Neural cell (in vitro differentiated cells): ENCODE data around the gene PNKD. TPM values are rescaled to one million over a fixed set of nuclear protein-coding genes. Genes with fewer than 3 reads are reported as not detected.

Experiments used
- H2AFZ ChIP-seq: fragments of 200-600, 300-800 bp; sonication (generic), shearing (Covaris generic); 2 replicates; pipeline ENCODE4 v1.6.0; 2014; ENCODE audit warnings: low read depth, mild to moderate bottlenecking, antibody characterized with exemption, low read length, moderate library complexity
- H3F3A ChIP-seq: fragments of 200-600 bp; shearing (Covaris generic); 2 replicates; pipeline ENCODE4 v1.6.1; 2016; ENCODE audit warnings: mild to moderate bottlenecking, moderate library complexity, mixed read lengths, antibody characterized with exemption, low read length; ENCODE audit not compliant: insufficient read depth, poor library complexity, severe bottlenecking
- H3K27ac ChIP-seq: fragments of 200-600, 300-800 bp; sonication (generic), shearing (Covaris generic); 2 replicates; pipeline ENCODE4 v1.5.1; 2014; ENCODE audit warnings: mild to moderate bottlenecking, low read length, moderate library complexity
- H3K27me3 ChIP-seq: fragments of 300-800, 200-600 bp; sonication (generic), shearing (Covaris generic); 2 replicates; pipeline ENCODE4 v1.6.0; 2014; ENCODE audit warnings: mild to moderate bottlenecking, low read depth, low read length, moderate library complexity; ENCODE audit not compliant: insufficient read depth
- H3K36me3 ChIP-seq: fragments of 300-800, 200-600 bp; sonication (generic), shearing (Covaris generic); 2 replicates; pipeline ENCODE4 v1.5.1; 2014; ENCODE audit warnings: mild to moderate bottlenecking, antibody characterized with exemption, low read length, moderate library complexity; ENCODE audit not compliant: insufficient read depth
- H3K4me2 ChIP-seq: fragments of 300-800, 200-600 bp; sonication (generic), shearing (Covaris generic); 2 replicates; pipeline ENCODE4 v1.6.0; 2014; ENCODE audit warnings: mild to moderate bottlenecking, low read length
- H3K4me3 ChIP-seq: fragments of 300-800, 200-600 bp; sonication (generic), shearing (Covaris generic); 2 replicates; pipeline ENCODE4 v1.5.1; 2014; ENCODE audit warnings: mild to moderate bottlenecking, low read length, moderate library complexity
- H3K79me2 ChIP-seq: fragments of 200-600 bp; shearing (Covaris generic); replicated peaks from 2 replicates; pipeline ENCODE4 v1.6.0; 2014; ENCODE audit warnings: mild to moderate bottlenecking, low read length, moderate library complexity; ENCODE audit not compliant: insufficient read depth
- H3K9ac ChIP-seq: fragments of 300-800, 200-600 bp; sonication (generic), shearing (Covaris generic); 2 replicates; pipeline ENCODE4 v1.6.1; 2016; ENCODE audit warnings: mild to moderate bottlenecking, low read length, mixed read lengths
- H3K9me2 ChIP-seq: fragments of 200-600 bp; shearing (Covaris generic); 2 replicates; pipeline ENCODE4 v1.6.1; 2016; ENCODE audit warnings: mild to moderate bottlenecking, low read length, mixed read lengths; ENCODE audit not compliant: insufficient read depth
- H3K9me3 ChIP-seq: fragments of 200-600, 300-800 bp; sonication (generic), shearing (Covaris generic); 2 replicates; pipeline ENCODE4 v1.6.1; 2016; ENCODE audit warnings: mild to moderate bottlenecking, mixed run types, low read length, moderate library complexity, mixed read lengths
- H4K20me1 ChIP-seq: fragments of 200-600 bp; shearing (Covaris generic); 2 replicates; pipeline ENCODE4 v1.6.1; 2016; ENCODE audit warnings: mild to moderate bottlenecking, mixed run types; ENCODE audit not compliant: insufficient read depth
- EP300 ChIP-seq: fragments of 450-650 bp; conservative IDR thresholded peaks from 2 replicates; pipeline ENCODE4 v1.6.1; 2014; ENCODE audit warnings: antibody characterized with exemption, mild to moderate bottlenecking, moderate library complexity; ENCODE audit not compliant: poor library complexity, severe bottlenecking
- EZH2 ChIP-seq: fragments of 200-600, 300-800 bp; shearing (Covaris generic), sonication (generic); IDR thresholded peaks from 2 replicates; pipeline ENCODE4 v1.6.1; 2014; ENCODE audit warnings: antibody characterized with exemption, low read length, borderline replicate concordance, mild to moderate bottlenecking; ENCODE audit not compliant: insufficient read depth, poor library complexity, severe bottlenecking
- MXI1 ChIP-seq: fragments of 450-650 bp; conservative IDR thresholded peaks from 2 replicates; pipeline ENCODE4 v1.6.1; 2014; ENCODE audit warnings: antibody characterized with exemption, mild to moderate bottlenecking; ENCODE audit not compliant: poor library complexity, severe bottlenecking
- POLR2AphosphoS5 ChIP-seq: IDR thresholded peaks from 2 replicates; pipeline ENCODE4 v1.6.1; 2012
- RAD21 ChIP-seq: fragments of 450-650 bp; conservative IDR thresholded peaks from 2 replicates; pipeline ENCODE4 v1.6.1; 2014; ENCODE audit warnings: antibody characterized with exemption, mild to moderate bottlenecking, moderate library complexity
- REST ChIP-seq: IDR thresholded peaks from 2 replicates; pipeline ENCODE4 v1.6.1; 2012; ENCODE audit warnings: borderline replicate concordance
- SMC3 ChIP-seq: fragments of 450-650 bp; conservative IDR thresholded peaks from 2 replicates; pipeline ENCODE4 v1.6.1; 2014; ENCODE audit warnings: antibody characterized with exemption, mild to moderate bottlenecking, moderate library complexity; ENCODE audit not compliant: poor library complexity
- TAF1 ChIP-seq: IDR thresholded peaks from 2 replicates; pipeline ENCODE4 v1.6.1; 2012; ENCODE audit warnings: low read depth
- polyA plus RNA-seq: library from polyadenylated mRNA; depleted of rRNA; stranded (reverse); fragments of >200 nt; gene quantifications from 2 replicates; pipeline ENCODE4 v1.2.3, GENCODE V29; 2014
- TF ChIP-seq, protein P1 (sequence below): fragments of 450-650 bp; IDR thresholded peaks from 2 replicates; pipeline ENCODE4 v1.5.1; 2014; ENCODE audit warnings: antibody characterized with exemption, mild to moderate bottlenecking, moderate library complexity; ENCODE audit not compliant: poor library complexity, severe bottlenecking

Gene PNKD
- polyA plus RNA-seq, 1 donor from 2014 or later = 59.7 TPM

DNA sequence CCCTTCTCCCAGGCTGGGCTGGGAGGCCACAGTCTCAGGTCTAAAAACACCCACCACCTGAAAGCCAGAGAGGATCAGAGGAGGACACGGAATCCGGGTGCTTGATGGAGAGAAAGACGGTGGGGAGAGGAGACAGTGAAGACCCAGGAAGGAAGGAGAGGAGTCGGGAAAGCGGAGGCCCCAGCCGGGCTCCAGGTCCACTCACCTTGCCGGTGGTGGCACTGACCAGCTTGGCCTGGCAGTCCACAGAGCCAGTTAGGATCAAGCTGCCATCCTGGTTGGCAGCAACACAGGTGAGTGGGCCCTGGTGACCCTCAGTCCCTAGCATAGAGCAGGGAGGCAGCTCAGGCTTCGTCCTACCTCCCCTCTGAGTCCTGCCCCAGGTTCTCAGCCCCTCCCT lies 4.7 kb upstream of the PNKD start:
- Histone ChIP-seq H3K4me2 (no peak overlapping the region), H4K20me1 (no peaks in the 10 kb centered on the region), H3F3A (no peaks in the 10 kb centered on the region), H3K4me3 (no peak overlapping the region), H3K9ac (no peak overlapping the region), H3K9me3 (no peaks in the 10 kb centered on the region), H3K27me3 (no peaks in the 10 kb centered on the region), H3K9me2 (no peaks in the 10 kb centered on the region), H3K79me2 (peaks cover 9% of the 10 kb centered on the region), H3K27ac (no peak overlapping the region), H3K36me3 (no peaks in the 10 kb centered on the region), H2AFZ (no peak overlapping the region)
- TF ChIP-seq MXI1 (no peak), POLR2AphosphoS5 (no peak), RAD21 (no peak), EP300 (no peak), EZH2 (no peak), SMC3 (no peak), TAF1 (no peak)
- TF ChIP-seq, protein P1, sequence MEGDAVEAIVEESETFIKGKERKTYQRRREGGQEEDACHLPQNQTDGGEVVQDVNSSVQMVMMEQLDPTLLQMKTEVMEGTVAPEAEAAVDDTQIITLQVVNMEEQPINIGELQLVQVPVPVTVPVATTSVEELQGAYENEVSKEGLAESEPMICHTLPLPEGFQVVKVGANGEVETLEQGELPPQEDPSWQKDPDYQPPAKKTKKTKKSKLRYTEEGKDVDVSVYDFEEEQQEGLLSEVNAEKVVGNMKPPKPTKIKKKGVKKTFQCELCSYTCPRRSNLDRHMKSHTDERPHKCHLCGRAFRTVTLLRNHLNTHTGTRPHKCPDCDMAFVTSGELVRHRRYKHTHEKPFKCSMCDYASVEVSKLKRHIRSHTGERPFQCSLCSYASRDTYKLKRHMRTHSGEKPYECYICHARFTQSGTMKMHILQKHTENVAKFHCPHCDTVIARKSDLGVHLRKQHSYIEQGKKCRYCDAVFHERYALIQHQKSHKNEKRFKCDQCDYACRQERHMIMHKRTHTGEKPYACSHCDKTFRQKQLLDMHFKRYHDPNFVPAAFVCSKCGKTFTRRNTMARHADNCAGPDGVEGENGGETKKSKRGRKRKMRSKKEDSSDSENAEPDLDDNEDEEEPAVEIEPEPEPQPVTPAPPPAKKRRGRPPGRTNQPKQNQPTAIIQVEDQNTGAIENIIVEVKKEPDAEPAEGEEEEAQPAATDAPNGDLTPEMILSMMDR = no peak

DNA sequence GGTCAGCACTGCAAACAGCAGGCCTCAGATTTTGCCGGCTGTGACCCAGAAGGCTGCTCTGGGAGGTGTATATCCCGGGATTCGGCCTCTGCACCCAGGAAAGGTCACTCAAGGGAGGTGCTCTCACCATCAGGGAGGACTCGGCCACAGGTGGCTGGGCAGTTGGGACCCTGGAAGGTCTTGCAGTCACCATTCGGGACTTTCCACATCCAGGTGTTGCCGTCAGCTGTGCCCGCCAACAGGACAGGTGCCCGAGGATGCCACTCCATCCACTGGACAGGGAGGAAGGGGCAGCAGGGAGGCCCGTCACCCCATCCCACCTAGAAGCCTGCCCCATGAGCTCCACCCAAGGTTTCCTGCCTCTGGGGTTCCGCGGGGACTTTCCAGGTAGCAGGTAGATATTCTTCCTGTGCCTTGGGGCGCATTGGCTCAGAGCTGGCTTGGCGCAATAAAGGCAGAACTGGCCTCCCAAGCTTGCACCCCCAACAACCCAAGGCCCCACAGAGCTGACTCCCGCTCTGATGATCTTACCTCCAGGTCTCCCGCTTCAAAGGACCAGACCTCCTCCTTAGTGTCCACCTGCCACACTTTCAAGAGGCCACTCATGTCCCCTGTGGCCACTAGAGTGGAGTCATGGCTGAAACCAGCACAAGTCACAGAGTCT lies 3.9 kb upstream of the PNKD start:
- Histone ChIP-seq H3K4me2 (no peak overlapping the region), H3K79me2 (peaks cover 9% of the 10 kb centered on the region), H2AFZ (no peak overlapping the region), H3K27me3 (no peaks in the 10 kb centered on the region), H3K4me3 (no peak overlapping the region), H3K9ac (no peak overlapping the region), H3K9me2 (no peaks in the 10 kb centered on the region), H3K27ac (no peak overlapping the region), H3F3A (no peaks in the 10 kb centered on the region), H3K9me3 (no peaks in the 10 kb centered on the region), H3K36me3 (no peaks in the 10 kb centered on the region), H4K20me1 (no peaks in the 10 kb centered on the region)
- TF ChIP-seq REST = no peak
- TF ChIP-seq POLR2AphosphoS5 = no peak
- no peak for TF ChIP-seq RAD21
- TF ChIP-seq EZH2 = no peak
- no peak for TF ChIP-seq SMC3
- TF ChIP-seq, protein P1 = no peak
- no peak for TF ChIP-seq EP300
- TF ChIP-seq MXI1 = no peak
